22Rv1 (cell line): ENCODE measurements around the gene ADGRL1.
"Not testable (repeated sequence)": the region's sequence is repeated elsewhere in the genome, so short reads cannot be mapped to it uniquely, and the experiment has no call there.

ENCODE experiments used
- CTCF ChIP-seq: fragments of 450-650 bp; IDR thresholded peaks from 2 replicates; pipeline ENCODE4 v1.5.1; 2017; ENCODE audit warnings: mild to moderate bottlenecking
- ZFX ChIP-seq: fragments of 450-650 bp; IDR thresholded peaks from 2 replicates; pipeline ENCODE4 v1.6.1; 2017; ENCODE audit warnings: antibody characterized with exemption, borderline replicate concordance

- not testable (repeated sequence) for TF ChIP-seq CTCF, ZFX
Measured at GRCh38 chr19:14250315-14250714, 44.3 kb upstream of the ADGRL1 start.
